Stomach (tissue), 9 donors: ENCODE data around the gene PLCL2. TPM values are rescaled to one million over a fixed set of nuclear protein-coding genes. Genes with fewer than 3 reads are reported as not detected.

ENCODE experiments used
- DNase-seq, 2 donors: peaks; one replicate each; pipeline versions ENCODE4 v3.0.0 to v3.0.0-alpha.2; 2013 to 2019
- H3K27ac ChIP-seq, 5 donors: fragments of 200-600 bp in 4 of 5; sonication (generic) in 4 of 5; one replicate each; pipeline ENCODE4 v1.5.1; 2013 to 2019; ENCODE audit warnings: mild to moderate bottlenecking in 1 of 5, moderate library complexity in 1 of 5
- H3K27me3 ChIP-seq, 3 donors: fragments of 200-600 bp; sonication (generic); one replicate each; pipeline ENCODE4 v1.5.1; 2017 to 2019; ENCODE audit warnings: mixed run types in 1 of 3
- H3K36me3 ChIP-seq, 4 donors: fragments of 200-600 bp; sonication (generic); 1 replicate in 3 of 4; 2 replicates in 1 of 4; pipeline ENCODE4 v1.5.1; 2016 to 2019
- H3K4me1 ChIP-seq, 4 donors: fragments of 200-600 bp; sonication (generic); one replicate each; pipeline ENCODE4 v1.5.1; 2016 to 2019
- H3K4me3 ChIP-seq, 4 donors: fragments of 200-600 bp; sonication (generic) in 3 of 4; one replicate each; pipeline ENCODE4 v1.5.1; 2016 to 2019; ENCODE audit warnings: mild to moderate bottlenecking in 1 of 4
- H3K9me3 ChIP-seq, 4 donors: fragments of 200-600 bp; sonication (generic); one replicate each; pipeline ENCODE4 v1.5.1; 2016 to 2019
- CTCF ChIP-seq, 7 experiments: fragments of 450-650 bp in 4 of 7; fragments of 200-600 bp in 3 of 7; sonication (generic) in 3 of 7; IDR thresholded peaks; one replicate each; pipeline ENCODE4 v1.5.1; 2016 to 2019; ENCODE audit warnings: antibody characterized with exemption in 7 of 7, control low read depth in 2 of 7, mild to moderate bottlenecking in 1 of 7
- EP300 ChIP-seq: sonication (generic); formaldehyde crosslinking; IDR thresholded peaks from one replicate; pipeline ENCODE4 v1.6.1; 2017; ENCODE audit warnings: antibody characterized with exemption
- POLR2A ChIP-seq, 4 donors: fragments of 450-650 bp; IDR thresholded peaks; one replicate each; pipeline ENCODE4 v1.6.1; 2016; ENCODE audit warnings: antibody characterized with exemption in 4 of 4, control low read depth in 2 of 4, mild to moderate bottlenecking in 1 of 4, moderate library complexity in 1 of 4
- POLR2AphosphoS5 ChIP-seq, 3 donors: sonication (generic); formaldehyde crosslinking; IDR thresholded peaks; one replicate each; pipeline ENCODE4 v1.6.1; 2016; ENCODE audit warnings: antibody characterized with exemption in 3 of 3
- WGBS, 5 donors: extraction: QIAGEN DNeasy Blood & Tissue Kit in 3 of 5; methylation state at CpG; one replicate each; pipeline versions ENCODE4 v1.1.5 to v1.1.7; 2013 to 2018; 5-methylcytosine and 5-hydroxymethylcytosine counted together
- intact Hi-C: fragments of 100-400 bp; cut with DNase I; formaldehyde crosslinking; loops from one replicate; pipeline ENCODE4 v1.15.1; 2023; ENCODE audit warnings: low total_unique reads
- polyA plus RNA-seq, 3 donors: library from polyadenylated mRNA; stranded (reverse); fragments of 200-250 nt; gene quantifications; one replicate each; pipeline ENCODE4 v1.2.3, GENCODE V29; 2013
- total RNA-seq, 5 donors: library from RNA; depleted of rRNA; stranded (reverse); fragments of >200 nt; gene quantifications; one replicate each; pipeline versions ENCODE4 v1.1.0 to v1.2.3, GENCODE V29; 2014 to 2016
- donor health status: healthy with polysubstance abuse.
- donor health status: Bipolar disorder and iron deficiency.
- donor health status: healthy.

Gene PLCL2
- total and polyA plus RNA-seq, 8 donors = 1.0 to 34.9 (median 5.7) TPM

GRCh38 chr3:17136136-17136721, 251.5 kb downstream of the PLCL2 start:
- intact Hi-C loops = no loop called here
- Histone ChIP-seq H3K27ac (no peak overlapping the region), H3K36me3 (no peaks in the 10 kb centered on the region), H3K4me3 (no peak overlapping the region), H3K4me1 (no peaks in the 10 kb centered on the region), H3K9me3 (peaks cover 0 to 5% (median 0%) of the 10 kb centered on the region in 4 donors), H3K27me3 (no peaks in the 10 kb centered on the region)
- TF ChIP-seq EP300 (no peak), CTCF (IDR thresholded peaks at IDR 0.05) (no peak), POLR2AphosphoS5 (IDR thresholded peaks at IDR 0.05) (no peak)
- 75 to 81% (median 80%) methylated on average over 11 of the region's 11 CpGs for WGBS, 5 donors
- peak in 1 of 2 donors; percentile 44 for DNase-seq

DNA sequence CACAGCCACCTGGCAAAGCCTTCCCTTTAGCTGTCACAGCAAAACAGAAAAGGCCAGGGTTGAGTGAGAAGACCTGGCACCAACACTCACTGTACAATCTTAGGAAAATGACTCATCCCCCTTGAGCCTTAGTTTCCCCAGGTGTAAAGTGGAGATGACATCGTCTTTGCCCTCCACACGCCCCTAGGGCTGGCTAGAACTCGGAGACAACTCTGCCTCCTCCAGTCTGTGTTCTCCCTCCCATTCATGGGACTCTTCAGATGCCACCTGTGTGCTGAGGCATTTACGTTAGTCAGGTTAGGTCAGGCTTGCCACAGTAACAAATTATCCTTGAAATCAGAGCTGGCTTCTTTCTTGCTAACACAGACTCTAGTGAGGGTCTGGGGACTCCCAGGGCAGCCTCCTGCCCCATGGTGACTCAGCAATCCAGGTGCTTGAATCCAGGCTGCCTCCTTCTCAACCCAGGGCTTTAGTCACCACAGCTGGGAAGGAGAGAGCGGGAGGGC, 252.6 kb downstream of the PLCL2 start:
- 90 to 96% (median 93%) methylated on average over 5 of the region's 5 CpGs for WGBS, 5 donors
- peaks cover 0 to 5% (median 0%) of the 10 kb centered on the region in 4 donors for H3K9me3 ChIP-seq
- H3K27ac ChIP-seq = no peak overlapping the region
- no peaks in the 10 kb centered on the region for H3K4me1 ChIP-seq
- TF ChIP-seq POLR2A (IDR thresholded peaks at IDR 0.05) = no peak
- no peak for TF ChIP-seq EP300
- TF ChIP-seq POLR2AphosphoS5 (IDR thresholded peaks at IDR 0.05) = no peak
- no peak for TF ChIP-seq CTCF (IDR thresholded peaks at IDR 0.05)
- H3K36me3 ChIP-seq = no peaks in the 10 kb centered on the region
- no peak for DNase-seq
- no peaks in the 10 kb centered on the region for H3K27me3 ChIP-seq
- H3K4me3 ChIP-seq = no peak overlapping the region
- intact Hi-C loops = no loop called here

- H3K4me1 ChIP-seq = no peaks in the 10 kb centered on the region
- no peaks in the 10 kb centered on the region for H3K27me3 ChIP-seq
- TF ChIP-seq EP300 (no peak), CTCF (IDR thresholded peaks at IDR 0.05) (no peak), POLR2A (IDR thresholded peaks at IDR 0.05) (no peak), POLR2AphosphoS5 (IDR thresholded peaks at IDR 0.05) (no peak)
- no peak overlapping the region for H3K4me3 ChIP-seq
- WGBS, 5 donors = 83 to 92% (median 87%) methylated on average over 7 of the region's 7 CpGs
- DNase-seq = no peak
- peaks cover 0 to 5% (median 0%) of the 10 kb centered on the region in 4 donors for H3K9me3 ChIP-seq
- H3K36me3 ChIP-seq = no peaks in the 10 kb centered on the region
- intact Hi-C loops = no loop called here
- no peak overlapping the region for H3K27ac ChIP-seq
Observed at GRCh38 chr3:17138246-17139039, 253.7 kb downstream of the PLCL2 start.
